ENCODE measurements around the gene GPR37.

GPR37 gene, protein sequence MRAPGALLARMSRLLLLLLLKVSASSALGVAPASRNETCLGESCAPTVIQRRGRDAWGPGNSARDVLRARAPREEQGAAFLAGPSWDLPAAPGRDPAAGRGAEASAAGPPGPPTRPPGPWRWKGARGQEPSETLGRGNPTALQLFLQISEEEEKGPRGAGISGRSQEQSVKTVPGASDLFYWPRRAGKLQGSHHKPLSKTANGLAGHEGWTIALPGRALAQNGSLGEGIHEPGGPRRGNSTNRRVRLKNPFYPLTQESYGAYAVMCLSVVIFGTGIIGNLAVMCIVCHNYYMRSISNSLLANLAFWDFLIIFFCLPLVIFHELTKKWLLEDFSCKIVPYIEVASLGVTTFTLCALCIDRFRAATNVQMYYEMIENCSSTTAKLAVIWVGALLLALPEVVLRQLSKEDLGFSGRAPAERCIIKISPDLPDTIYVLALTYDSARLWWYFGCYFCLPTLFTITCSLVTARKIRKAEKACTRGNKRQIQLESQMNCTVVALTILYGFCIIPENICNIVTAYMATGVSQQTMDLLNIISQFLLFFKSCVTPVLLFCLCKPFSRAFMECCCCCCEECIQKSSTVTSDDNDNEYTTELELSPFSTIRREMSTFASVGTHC

DNA sequence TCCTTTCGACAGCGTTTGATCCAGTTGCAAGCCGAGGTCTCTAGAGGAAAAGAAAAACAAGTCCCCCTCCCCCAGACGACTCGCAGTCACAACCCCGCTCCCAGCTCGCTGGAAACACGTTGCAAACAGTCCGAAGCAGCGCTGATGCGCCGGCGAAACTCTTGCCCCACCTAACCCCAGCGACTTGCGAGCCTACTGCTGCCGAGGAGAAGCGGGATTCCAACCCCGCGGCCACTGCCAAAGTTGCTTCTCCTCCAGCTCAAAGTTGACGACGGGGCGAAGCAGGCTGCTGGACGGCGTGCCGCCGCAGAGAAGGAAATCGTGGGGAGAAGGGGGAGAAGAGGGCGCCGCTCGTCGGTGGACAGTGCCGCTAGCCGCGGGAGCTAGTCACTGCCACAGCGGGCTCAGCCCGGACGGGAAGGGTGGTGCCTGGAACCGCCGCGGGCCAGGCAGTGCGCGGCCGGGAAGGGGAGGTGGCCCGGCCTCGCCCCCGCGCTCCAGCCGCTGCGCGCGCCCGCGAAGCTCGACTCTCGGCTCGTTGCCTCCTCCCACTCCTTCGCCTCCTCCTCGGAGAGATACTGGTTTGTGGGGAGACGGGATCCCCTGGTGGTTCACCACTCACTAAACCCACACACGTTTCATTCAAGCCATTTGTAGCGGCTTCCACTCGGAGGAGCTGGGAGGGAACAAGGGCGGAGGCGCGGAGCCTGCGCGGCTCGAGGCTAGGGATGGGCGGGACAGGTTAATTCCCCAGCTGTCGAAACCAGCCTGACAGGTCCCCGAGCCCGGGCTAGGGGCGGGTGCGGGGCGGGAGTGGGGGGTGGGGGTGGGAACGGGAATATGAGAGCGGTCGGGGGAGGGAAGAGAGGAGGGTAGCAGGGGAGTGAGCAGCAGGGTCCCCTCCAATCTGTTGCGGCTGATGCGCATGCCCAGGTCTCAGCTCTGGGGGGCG, at the start of gene GPR37:
TSS of gene GPR37 (minus strand) at position 392 of the 952 bp plus-strand sequence. CDS start 816 bp downstream, outside the sequence.
- Mint-ChIP-seq H3K9me3 (peaks cover 4% of the 10 kb centered on the region), H3K4me3 (peak within 1 kb of the TSS; percentile 88 to 98 (median 93)), H3K36me3 (ENCODE audit: low read depth) (no peaks in the 10 kb centered on the region), H3K27ac (peak within 1 kb of the TSS in 2 of 3 experiments; percentile 18 to 19), H3K27me3 (ENCODE audit: low read depth) (peaks cover 44% of the 10 kb centered on the region), H3K4me1 (peaks cover 26% of the 10 kb centered on the region)
- TF ChIP-seq, protein P1, sequence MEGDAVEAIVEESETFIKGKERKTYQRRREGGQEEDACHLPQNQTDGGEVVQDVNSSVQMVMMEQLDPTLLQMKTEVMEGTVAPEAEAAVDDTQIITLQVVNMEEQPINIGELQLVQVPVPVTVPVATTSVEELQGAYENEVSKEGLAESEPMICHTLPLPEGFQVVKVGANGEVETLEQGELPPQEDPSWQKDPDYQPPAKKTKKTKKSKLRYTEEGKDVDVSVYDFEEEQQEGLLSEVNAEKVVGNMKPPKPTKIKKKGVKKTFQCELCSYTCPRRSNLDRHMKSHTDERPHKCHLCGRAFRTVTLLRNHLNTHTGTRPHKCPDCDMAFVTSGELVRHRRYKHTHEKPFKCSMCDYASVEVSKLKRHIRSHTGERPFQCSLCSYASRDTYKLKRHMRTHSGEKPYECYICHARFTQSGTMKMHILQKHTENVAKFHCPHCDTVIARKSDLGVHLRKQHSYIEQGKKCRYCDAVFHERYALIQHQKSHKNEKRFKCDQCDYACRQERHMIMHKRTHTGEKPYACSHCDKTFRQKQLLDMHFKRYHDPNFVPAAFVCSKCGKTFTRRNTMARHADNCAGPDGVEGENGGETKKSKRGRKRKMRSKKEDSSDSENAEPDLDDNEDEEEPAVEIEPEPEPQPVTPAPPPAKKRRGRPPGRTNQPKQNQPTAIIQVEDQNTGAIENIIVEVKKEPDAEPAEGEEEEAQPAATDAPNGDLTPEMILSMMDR (IDR thresholded peaks at IDR 0.05; ENCODE audit: unreplicated experiment in 3 of 3): peak in 2 of 3 experiments; percentile 30 to 32

DNA sequence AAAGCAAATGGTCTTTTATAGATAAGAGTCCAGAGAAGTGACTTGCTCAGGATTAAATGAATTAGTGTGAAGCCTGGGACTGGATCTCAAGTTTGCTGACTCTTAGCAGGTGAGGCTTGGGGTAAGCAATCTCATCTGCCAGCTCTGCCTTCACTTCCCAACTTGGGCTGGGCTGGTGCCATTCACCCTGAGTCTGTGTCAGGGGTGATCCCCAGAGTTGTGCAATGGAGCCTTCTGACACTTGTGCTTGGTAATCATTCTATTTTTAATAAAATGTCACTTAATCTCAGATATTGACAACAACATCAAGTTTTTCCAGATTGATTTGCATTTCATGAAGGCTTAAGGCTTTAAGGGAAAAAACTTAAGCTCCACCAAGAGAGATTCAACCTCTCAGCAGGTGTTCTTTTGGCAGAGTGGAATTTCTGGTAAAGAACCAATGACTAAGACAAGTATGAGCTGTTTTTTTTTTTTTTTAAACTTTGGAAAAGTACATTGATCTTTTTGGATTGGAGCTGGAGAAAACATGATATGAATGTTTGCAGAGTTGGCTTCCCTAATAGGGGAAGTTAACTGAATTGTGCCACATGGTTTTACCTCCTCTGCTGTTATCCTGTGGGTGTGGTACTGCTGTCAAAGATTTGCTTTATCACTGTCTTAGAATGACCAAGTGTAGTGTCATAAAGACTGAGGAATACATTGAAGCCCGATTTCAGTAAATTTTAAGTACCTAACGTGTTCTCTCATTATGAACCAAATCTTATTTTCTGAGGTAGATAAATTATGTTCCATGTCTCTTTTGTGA, 48.6 kb upstream of the GPR37 start:
- Mint-ChIP-seq H3K27me3 (ENCODE audit: low read depth) (no peaks in the 10 kb centered on the region), H3K27ac (no peak overlapping the region), H3K4me3 (no peak overlapping the region), H3K36me3 (ENCODE audit: low read depth) (no peaks in the 10 kb centered on the region), H3K9me3 (peaks cover 4% of the 10 kb centered on the region), H3K4me1 (no peaks in the 10 kb centered on the region)
- TF ChIP-seq, protein P1 (IDR thresholded peaks at IDR 0.05; ENCODE audit: unreplicated experiment in 3 of 3): no peak

DNA sequence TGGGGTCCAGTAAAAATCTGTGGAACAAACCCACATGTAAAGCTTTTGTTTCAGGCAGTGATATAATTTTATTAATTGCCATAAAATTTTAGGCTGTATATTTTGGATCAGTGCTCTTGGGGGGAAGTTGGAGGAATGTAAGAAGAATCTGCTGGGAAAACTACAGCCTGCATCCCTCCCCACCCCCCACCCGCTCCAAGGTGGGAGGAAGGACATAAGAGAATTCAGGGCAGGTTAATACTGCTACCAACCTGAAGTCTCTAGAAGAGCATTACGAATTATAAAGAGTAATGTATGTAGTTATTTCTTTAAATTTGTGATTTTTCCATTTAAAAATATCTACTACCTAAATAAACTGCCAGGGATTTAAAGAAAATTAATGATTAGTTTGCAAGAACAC, 47.2 kb upstream of the GPR37 start:
- Mint-ChIP-seq H3K9me3 (peaks cover 4% of the 10 kb centered on the region), H3K27ac (no peak overlapping the region)
- TF ChIP-seq, protein P1 (IDR thresholded peaks at IDR 0.05; ENCODE audit: unreplicated experiment in 3 of 3): no peak

DNA sequence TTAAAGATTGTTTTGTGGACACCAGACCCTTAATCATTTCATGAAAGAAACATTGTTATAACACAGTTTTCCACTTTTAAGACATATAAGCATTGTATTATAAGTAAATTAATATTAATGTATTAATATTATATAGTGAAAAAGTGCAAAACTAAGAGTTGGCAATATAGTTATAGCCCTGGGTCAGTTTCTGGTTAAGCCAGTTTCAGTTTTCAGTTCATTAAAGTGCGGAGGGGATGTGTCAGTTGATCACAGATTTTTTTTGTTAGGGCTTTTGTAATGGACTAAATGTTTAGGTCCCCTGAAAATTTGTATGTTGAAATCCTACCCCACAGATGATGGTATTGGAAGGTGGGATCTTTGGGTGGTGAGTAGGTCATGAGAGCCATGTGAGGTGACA, 45.7 kb upstream of the GPR37 start:
- TF ChIP-seq, protein P1 (IDR thresholded peaks at IDR 0.05; ENCODE audit: unreplicated experiment in 3 of 3): no peak
- H3K4me3 Mint-ChIP-seq: no peak overlapping the region
- H3K27me3 Mint-ChIP-seq (ENCODE audit: low read depth): no peaks in the 10 kb centered on the region
- H3K4me1 Mint-ChIP-seq: no peaks in the 10 kb centered on the region
- H3K27ac Mint-ChIP-seq: no peak overlapping the region
- H3K9me3 Mint-ChIP-seq: no peaks in the 10 kb centered on the region
- H3K36me3 Mint-ChIP-seq (ENCODE audit: low read depth): no peaks in the 10 kb centered on the region

More for the DNA sequence above, 47.2 kb upstream of the GPR37 start:
- Mint-ChIP-seq H3K27me3 (ENCODE audit: low read depth) (no peaks in the 10 kb centered on the region), H3K4me1 (no peaks in the 10 kb centered on the region), H3K36me3 (ENCODE audit: low read depth) (no peaks in the 10 kb centered on the region), H3K4me3 (no peak overlapping the region)

DNA sequence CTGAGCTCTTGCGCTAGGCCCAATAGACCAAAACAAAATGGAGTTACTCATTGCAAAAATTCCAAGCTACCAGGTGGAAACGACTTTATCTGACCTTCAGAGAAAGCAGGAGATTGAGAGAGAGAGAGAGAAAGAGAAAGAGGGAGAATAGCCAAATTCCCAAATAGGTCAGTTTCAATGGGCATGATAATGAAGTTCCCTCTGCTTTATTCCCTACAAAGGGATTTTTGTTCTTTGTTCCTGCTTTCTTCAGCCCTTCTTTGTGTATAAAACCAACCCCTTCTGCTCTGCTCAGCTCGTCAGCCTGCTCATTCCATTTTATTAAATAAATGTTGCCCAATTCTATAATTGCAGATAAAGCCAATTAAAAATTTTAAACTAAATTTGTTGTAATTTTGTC, 45.0 kb upstream of the GPR37 start:
- no peaks in the 10 kb centered on the region for H3K9me3 Mint-ChIP-seq
- TF ChIP-seq, protein P1 (IDR thresholded peaks at IDR 0.05; ENCODE audit: unreplicated experiment in 3 of 3): no peak
- H3K27ac Mint-ChIP-seq: no peak overlapping the region
- no peaks in the 10 kb centered on the region for H3K27me3 Mint-ChIP-seq (ENCODE audit: low read depth)
- H3K4me1 Mint-ChIP-seq: no peaks in the 10 kb centered on the region
- no peaks in the 10 kb centered on the region for H3K36me3 Mint-ChIP-seq (ENCODE audit: low read depth)
- no peak overlapping the region for H3K4me3 Mint-ChIP-seq

Measured in nephron (organoid).